ENCODE data around the gene SLC35B2.

DNA sequence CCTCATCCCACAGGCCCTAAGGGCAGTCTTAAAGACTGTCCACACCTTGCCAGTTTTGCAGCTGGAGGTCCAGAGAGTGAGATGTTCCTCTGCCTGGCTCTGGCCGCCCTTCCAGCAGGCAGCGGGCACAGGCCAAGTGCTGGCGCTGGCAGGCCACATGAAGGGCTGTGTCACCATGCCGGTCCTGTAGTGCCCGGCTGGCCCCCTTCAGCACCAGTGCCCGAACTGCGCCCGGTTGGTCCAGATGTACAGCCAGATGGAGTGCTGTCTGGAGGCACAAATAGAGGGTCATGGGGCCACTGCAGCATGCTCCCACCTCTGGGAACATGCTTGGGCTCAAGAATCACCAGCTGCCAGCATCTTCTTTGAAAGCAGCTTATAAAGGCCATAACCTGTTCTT, 4.3 kb upstream of the SLC35B2 start:
- TF ChIP-seq, protein P1, sequence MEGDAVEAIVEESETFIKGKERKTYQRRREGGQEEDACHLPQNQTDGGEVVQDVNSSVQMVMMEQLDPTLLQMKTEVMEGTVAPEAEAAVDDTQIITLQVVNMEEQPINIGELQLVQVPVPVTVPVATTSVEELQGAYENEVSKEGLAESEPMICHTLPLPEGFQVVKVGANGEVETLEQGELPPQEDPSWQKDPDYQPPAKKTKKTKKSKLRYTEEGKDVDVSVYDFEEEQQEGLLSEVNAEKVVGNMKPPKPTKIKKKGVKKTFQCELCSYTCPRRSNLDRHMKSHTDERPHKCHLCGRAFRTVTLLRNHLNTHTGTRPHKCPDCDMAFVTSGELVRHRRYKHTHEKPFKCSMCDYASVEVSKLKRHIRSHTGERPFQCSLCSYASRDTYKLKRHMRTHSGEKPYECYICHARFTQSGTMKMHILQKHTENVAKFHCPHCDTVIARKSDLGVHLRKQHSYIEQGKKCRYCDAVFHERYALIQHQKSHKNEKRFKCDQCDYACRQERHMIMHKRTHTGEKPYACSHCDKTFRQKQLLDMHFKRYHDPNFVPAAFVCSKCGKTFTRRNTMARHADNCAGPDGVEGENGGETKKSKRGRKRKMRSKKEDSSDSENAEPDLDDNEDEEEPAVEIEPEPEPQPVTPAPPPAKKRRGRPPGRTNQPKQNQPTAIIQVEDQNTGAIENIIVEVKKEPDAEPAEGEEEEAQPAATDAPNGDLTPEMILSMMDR (conservative IDR thresholded peaks at IDR 0.05; ENCODE audit: low read depth in 2 of 2) = no peak
- TF ChIP-seq POLR2AphosphoS5 (IDR thresholded peaks at IDR 0.05; ENCODE audit: low read depth) (no peak), EZH2 (IDR thresholded peaks at IDR 0.05; ENCODE audit: low read depth, unreplicated experiment) (no peak), JUNB (IDR thresholded peaks at IDR 0.05; ENCODE audit: unreplicated experiment) (no peak), EZH2phosphoT487 (IDR thresholded peaks at IDR 0.05; ENCODE audit: unreplicated experiment) (no peak), ZNF114 (CRISPR knock-in tag; IDR thresholded peaks at IDR 0.05) (no peak)
- TF ChIP-seq, protein P2, sequence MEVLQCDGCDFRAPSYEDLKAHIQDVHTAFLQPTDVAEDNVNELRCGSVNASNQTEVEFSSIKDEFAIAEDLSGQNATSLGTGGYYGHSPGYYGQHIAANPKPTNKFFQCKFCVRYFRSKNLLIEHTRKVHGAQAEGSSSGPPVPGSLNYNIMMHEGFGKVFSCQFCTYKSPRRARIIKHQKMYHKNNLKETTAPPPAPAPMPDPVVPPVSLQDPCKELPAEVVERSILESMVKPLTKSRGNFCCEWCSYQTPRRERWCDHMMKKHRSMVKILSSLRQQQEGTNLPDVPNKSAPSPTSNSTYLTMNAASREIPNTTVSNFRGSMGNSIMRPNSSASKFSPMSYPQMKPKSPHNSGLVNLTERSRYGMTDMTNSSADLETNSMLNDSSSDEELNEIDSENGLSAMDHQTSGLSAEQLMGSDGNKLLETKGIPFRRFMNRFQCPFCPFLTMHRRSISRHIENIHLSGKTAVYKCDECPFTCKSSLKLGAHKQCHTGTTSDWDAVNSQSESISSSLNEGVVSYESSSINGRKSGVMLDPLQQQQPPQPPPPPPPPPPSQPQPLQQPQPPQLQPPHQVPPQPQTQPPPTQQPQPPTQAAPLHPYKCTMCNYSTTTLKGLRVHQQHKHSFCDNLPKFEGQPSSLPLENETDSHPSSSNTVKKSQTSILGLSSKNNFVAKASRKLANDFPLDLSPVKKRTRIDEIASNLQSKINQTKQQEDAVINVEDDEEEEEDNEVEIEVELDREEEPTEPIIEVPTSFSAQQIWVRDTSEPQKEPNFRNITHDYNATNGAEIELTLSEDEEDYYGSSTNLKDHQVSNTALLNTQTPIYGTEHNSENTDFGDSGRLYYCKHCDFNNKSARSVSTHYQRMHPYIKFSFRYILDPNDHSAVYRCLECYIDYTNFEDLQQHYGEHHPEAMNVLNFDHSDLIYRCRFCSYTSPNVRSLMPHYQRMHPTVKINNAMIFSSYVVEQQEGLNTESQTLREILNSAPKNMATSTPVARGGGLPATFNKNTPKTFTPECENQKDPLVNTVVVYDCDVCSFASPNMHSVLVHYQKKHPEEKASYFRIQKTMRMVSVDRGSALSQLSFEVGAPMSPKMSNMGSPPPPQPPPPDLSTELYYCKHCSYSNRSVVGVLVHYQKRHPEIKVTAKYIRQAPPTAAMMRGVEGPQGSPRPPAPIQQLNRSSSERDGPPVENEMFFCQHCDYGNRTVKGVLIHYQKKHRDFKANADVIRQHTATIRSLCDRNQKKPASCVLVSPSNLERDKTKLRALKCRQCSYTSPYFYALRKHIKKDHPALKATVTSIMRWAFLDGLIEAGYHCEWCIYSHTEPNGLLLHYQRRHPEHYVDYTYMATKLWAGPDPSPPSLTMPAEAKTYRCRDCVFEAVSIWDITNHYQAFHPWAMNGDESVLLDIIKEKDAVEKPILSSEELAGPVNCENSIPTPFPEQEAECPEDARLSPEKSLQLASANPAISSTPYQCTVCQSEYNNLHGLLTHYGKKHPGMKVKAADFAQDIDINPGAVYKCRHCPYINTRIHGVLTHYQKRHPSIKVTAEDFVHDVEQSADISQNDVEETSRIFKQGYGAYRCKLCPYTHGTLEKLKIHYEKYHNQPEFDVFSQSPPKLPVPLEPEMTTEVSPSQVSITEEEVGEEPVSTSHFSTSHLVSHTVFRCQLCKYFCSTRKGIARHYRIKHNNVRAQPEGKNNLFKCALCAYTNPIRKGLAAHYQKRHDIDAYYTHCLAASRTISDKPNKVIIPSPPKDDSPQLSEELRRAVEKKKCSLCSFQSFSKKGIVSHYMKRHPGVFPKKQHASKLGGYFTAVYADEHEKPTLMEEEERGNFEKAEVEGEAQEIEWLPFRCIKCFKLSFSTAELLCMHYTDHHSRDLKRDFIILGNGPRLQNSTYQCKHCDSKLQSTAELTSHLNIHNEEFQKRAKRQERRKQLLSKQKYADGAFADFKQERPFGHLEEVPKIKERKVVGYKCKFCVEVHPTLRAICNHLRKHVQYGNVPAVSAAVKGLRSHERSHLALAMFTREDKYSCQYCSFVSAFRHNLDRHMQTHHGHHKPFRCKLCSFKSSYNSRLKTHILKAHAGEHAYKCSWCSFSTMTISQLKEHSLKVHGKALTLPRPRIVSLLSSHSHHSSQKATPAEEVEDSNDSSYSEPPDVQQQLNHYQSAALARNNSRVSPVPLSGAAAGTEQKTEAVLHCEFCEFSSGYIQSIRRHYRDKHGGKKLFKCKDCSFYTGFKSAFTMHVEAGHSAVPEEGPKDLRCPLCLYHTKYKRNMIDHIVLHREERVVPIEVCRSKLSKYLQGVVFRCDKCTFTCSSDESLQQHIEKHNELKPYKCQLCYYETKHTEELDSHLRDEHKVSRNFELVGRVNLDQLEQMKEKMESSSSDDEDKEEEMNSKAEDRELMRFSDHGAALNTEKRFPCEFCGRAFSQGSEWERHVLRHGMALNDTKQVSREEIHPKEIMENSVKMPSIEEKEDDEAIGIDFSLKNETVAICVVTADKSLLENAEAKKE (CRISPR knock-in tag; IDR thresholded peaks at IDR 0.05) = no peak
- TF ChIP-seq, protein P3, sequence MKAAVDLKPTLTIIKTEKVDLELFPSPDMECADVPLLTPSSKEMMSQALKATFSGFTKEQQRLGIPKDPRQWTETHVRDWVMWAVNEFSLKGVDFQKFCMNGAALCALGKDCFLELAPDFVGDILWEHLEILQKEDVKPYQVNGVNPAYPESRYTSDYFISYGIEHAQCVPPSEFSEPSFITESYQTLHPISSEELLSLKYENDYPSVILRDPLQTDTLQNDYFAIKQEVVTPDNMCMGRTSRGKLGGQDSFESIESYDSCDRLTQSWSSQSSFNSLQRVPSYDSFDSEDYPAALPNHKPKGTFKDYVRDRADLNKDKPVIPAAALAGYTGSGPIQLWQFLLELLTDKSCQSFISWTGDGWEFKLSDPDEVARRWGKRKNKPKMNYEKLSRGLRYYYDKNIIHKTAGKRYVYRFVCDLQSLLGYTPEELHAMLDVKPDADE (IDR thresholded peaks at IDR 0.05) = no peak
- TF ChIP-seq, protein P4, sequence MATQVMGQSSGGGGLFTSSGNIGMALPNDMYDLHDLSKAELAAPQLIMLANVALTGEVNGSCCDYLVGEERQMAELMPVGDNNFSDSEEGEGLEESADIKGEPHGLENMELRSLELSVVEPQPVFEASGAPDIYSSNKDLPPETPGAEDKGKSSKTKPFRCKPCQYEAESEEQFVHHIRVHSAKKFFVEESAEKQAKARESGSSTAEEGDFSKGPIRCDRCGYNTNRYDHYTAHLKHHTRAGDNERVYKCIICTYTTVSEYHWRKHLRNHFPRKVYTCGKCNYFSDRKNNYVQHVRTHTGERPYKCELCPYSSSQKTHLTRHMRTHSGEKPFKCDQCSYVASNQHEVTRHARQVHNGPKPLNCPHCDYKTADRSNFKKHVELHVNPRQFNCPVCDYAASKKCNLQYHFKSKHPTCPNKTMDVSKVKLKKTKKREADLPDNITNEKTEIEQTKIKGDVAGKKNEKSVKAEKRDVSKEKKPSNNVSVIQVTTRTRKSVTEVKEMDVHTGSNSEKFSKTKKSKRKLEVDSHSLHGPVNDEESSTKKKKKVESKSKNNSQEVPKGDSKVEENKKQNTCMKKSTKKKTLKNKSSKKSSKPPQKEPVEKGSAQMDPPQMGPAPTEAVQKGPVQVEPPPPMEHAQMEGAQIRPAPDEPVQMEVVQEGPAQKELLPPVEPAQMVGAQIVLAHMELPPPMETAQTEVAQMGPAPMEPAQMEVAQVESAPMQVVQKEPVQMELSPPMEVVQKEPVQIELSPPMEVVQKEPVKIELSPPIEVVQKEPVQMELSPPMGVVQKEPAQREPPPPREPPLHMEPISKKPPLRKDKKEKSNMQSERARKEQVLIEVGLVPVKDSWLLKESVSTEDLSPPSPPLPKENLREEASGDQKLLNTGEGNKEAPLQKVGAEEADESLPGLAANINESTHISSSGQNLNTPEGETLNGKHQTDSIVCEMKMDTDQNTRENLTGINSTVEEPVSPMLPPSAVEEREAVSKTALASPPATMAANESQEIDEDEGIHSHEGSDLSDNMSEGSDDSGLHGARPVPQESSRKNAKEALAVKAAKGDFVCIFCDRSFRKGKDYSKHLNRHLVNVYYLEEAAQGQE (IDR thresholded peaks at IDR 0.05; ENCODE audit: unreplicated experiment) = no peak

All from GM23338 (cell line).